GM21390 (cell line): Measurements from ENCODE around the gene EML6.
"Not testable (repeated sequence)": the region's sequence is repeated elsewhere in the genome, so short reads cannot be mapped to it uniquely, and the experiment has no call there.

ENCODE experiments used
- ATAC-seq: cut with Tn5 transposase; IDR thresholded peaks from one replicate; pipeline ENCODE4 v1.9.1; 2021; ENCODE audit not compliant: unreplicated experiment

Gene EML6

DNA sequence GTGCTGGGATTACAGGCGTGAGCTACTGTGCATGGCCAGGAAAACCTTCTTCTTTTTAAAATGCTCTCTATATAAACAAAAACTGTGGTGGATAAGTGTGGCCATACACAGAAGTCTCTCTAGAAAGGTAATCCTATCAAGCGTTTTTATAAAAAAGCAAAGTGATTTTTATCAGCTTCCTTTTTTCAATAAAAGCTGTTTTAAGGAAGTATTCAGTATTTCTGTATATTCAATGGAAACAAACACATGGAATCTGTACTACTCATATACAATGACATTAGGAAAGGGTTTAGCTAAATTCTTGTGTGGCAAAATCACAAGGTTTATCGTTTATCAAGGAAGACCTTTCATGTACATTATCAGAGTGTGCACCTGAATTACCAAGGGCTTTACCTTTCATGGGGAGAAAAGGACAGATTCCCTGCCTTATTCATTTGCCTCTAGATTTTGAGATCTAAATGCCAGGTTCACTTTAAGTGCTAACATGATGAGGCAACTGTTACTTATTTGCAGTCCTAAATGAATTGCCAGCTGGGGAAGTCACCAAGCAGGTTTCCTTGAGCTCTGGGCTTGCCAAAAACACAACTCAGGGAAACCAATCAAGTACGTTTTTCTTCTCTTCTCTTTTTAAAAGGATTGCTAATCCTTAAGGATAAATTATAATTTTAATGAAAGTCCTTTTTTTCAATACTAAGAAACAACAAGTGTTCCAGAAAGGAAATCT lies 256.0 kb downstream of the EML6 start:
- ATAC-seq, result no peak

DNA sequence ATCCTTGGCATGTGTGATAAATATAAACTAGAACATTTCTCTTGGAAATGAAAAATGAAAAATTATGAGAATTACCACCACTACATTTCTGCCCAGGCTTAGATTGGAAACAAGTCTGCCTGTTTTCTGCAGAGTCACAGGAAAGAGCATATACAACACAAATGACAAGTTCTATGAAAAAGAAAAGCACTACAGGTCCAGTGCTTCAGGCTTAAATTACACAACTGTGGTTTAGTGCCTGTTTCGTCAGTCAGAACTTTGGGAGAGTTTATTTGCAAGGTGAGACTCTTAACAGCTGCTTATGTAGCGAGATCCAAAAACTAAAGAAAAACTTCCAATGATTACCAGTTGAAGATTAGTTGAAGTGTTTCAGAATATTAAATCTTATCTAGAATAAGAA lies 257.9 kb downstream of the EML6 start:
- ATAC-seq, result no peak

DNA sequence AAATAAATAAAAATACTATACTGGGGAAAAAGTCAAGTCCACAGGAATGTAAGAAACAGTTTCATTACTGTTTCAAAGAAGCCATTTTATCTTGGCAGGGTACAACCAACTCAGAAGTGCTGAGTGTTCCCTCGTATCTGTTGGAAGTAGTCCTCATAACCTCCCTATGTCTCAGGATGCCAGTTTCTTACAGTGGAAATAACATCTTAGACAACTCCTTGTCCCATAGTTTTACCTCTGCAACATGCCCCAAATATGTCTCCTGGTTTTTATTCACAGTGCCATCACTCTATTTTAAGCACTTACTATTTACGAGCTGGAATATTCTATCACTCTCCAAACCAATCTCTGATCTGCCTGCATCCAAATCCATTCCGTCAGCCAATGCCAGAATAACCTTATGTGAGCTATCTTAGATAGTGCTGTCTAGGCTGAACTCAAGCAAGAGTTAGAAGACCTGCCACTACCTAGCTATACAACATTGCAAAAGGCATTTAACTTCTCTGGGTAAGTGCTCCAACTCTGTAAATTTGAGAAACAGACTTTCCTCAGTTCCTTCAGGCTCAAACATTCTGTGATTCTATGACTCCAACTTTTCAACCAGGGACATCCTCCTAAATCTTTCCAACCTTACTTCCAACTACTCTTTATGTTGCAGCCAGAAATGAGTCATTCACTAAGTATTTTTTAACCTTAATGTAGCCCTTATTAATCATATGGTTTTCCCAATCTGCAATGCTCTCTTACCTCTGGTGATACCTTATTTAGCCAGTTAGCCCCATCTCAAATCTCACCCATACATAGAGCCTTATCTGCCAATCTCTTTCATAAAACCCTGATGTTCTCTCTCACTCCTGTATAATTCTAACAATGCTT lies 260.1 kb downstream of the EML6 start:
- no peak for ATAC-seq

DNA sequence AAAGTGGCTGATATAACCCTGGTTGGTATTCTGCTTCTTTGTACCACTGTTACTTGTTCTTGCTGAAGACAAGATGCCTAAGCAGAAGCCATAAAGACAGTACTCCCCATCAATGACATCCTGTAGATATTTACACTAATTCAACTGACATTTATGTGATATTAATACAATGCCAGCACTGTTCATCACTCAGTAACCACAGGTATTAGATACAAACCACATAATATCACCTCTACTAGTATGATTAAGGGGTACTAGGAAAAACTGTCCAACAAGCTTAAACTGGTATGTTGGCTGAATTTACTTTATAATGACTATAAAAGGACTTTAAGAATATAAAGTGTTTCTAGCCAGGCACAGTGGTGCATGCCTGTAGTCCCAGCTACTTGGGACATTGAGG lies 261.0 kb downstream of the EML6 start:
- no peak for ATAC-seq

DNA sequence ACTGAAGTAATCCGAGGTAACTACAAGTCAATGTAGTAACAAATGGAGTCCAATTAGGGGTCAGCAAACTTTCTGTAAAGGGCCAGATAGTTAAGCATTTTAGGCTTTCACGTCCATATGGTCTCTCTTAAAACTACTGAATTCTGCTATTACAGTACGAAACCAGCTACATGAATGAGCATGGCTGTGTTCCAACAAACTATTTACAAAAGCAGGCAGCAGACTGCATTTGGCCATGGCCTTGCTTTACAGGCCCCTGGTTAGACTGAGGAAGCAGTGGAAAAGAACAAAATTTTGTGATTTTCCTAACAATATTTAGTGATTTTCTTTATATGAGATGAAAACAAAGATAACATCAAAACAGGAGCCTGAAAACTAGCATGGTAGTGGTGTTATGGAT lies 262.8 kb downstream of the EML6 start:
- ATAC-seq, result no peak

DNA sequence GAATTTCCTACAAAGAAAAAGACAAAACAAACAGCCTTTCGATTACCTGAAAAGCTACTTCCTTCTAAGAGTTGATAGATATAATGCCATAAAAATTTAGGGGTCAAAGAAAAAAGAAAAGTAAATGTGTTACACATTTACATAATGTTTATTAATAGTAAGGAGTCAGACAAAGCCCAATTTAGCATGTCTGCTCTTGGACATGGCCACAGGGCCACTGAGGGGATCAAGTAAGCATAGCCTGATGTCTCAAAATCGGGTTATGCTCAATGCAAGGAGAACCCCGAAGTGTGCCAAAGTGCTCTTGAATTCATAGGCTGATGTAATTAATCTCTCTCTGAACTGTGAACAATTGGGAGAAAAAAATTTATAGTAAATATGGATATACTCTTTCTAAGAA lies 265.1 kb downstream of the EML6 start:
- ATAC-seq, result no peak

DNA sequence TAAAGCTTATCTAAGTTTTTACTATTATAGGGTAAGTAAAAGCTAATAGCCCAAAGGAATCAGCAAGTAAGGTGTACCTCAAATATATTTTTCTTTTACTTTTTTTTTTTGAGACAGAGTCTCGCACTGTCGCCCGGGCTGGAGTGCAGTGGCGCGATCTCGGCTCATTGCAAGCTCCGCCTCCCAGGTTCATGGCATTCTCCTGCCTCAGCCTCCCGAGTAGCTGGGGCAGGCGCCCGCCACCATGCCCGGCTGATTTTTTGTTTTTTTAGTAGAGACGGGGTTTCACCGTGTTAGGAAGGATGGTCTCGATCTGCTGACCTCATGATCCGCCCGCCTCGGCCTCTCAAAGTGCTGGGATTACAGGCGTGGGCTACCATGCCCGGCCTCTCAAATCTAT lies 267.2 kb downstream of the EML6 start:
- ATAC-seq, result not testable (repeated sequence)

DNA sequence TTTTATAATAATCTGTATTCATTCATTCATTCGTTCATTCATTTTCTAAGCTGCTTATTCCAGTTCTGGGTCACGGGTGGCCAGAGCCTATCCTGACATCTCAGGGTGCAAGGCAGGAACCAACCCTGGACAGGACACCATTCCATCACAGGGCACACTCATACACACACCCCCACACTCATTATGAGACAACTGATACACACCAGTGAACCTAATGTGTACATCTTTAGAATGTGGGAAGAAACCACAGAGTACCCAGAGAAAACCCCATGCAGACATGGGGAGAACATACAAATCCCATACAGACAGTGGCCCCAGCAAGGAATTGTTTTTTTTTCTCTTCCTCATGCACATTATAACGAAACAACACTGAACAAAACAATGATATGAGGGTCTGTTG lies 272.1 kb downstream of the EML6 start:
- no peak for ATAC-seq

DNA sequence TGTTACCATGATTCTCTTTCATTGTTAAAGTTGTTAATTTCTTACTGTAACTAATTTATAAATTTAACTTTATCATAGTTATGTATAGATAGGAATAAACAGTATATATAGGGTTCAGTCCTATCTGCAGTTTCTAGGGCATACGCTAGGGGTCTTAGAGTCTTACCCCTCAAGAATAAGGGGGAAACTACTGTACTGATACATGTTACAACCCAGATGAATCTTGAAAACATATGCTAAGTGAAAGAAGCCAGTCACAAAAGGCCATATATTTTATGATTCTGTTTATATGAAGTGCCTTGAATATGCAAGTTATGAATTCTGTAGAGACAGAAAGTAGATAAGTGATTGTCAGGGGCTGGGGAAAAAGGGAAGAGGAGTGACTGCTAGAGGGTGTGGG lies 274.4 kb downstream of the EML6 start:
- ATAC-seq, result no peak

DNA sequence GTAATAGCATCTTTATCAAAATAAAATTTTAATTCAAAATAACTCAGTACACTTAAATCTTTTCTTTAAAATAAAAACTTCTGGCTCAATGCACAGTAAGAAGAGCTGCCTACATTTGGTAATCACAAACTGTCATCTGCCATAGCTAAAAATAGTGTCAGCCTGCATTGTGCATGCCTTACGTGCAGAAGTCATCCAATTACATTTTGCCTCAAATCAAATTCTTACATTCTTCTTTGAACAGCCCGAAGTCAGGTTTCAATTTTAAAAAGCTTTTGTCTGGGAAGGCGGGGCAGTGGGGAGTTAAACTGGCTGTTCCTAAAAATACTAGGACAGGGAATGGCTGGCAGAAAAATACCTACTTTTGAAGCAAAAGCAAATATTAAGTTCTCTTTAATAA lies 275.7 kb downstream of the EML6 start:
- ATAC-seq, result no peak

DNA sequence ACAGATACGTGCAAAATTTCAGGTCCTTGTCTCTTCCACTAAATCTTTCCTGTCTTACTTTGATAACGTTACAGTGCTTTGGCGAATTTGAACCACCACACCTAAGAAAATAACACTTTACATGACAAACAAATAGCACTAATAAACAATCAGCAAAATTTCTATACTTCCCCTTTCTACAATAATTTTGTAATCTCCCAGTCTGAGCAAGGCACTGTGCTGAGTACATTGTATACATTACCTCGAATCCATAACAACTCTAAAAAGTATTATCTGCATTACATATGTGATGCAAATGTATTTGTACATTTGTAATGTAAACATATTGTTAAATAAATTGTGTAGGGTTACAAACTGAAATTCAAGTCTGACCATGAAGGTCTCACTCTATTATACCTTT lies 276.9 kb downstream of the EML6 start:
- no peak for ATAC-seq

DNA sequence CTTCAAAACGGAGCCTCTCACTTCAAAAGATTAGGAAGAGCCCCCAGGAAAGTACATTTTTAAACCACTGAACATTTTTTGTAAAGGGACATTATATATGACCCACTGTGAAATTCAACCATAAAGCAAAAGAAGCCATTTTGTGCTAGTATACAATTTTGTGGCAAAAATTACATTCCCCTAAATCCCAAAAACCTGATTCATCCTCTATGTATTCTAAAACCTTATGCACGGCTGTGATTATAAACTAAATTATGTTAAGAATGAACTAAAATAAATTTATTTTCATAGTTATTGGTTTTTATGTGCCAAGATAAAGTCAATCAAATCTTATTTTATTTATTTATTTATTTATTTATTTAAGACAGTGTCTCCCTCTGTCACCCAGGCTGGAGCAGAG lies 278.3 kb downstream of the EML6 start:
- ATAC-seq, result no peak

DNA sequence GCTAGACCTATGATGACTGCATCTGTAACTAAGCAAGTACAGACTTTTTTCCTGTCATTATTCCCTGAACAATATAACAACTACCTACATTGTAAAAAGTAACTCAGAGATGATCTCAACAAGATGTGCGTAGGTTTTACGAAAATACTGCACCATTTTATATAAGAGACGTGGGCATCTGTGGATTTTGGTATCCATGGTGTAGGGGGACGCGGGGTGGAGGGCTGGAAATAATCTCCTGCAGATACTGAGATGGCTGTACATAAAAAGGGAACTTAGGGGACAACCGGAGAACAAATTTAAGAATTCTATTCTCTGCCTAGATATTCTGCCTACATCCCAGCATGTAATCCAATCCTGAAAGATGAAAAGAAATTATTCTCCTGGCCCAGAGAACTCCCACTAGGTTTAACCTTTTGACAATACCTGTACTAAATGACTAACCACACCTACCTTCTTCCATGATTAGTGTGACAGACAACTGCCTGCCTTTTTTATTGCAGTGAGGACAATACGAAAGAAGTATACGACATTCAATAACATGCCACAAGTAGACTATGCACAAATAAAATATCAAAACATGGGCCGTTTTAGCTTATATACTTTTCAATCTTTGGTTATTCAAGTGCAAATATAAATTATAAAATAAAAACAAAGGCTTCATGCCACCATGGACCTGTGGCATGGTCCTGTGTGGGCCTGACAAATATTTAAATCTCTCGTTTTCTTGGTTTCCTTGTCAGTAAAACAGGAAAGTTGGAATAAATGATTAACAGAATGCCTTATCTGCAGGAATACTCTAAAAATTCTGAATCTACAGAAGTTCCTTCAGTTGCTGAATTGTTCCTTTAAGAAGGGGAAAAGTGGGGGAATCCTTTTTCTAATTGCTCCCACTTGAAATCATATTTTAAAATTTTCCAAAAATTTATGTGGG lies 280.5 kb downstream of the EML6 start:
- no peak for ATAC-seq

DNA sequence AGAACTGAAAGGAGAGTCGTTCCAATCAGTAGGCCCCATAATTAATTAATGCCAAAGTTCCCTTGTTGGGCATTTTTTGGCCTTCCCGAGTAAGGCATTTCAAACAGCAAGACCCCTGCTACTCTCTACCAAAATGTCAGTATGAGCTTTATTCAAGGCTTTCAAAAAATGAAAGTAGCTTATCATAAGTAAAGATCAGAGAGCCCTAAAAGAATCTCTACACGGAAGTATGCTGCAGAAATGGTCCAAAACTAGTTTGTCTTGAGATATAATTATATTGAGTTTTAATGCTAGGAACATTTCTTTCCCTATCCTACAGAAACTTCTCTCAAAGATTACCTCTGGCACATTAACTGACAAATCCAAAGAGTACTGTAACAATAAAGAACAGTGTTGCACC lies 282.8 kb downstream of the EML6 start:
- no peak for ATAC-seq

DNA sequence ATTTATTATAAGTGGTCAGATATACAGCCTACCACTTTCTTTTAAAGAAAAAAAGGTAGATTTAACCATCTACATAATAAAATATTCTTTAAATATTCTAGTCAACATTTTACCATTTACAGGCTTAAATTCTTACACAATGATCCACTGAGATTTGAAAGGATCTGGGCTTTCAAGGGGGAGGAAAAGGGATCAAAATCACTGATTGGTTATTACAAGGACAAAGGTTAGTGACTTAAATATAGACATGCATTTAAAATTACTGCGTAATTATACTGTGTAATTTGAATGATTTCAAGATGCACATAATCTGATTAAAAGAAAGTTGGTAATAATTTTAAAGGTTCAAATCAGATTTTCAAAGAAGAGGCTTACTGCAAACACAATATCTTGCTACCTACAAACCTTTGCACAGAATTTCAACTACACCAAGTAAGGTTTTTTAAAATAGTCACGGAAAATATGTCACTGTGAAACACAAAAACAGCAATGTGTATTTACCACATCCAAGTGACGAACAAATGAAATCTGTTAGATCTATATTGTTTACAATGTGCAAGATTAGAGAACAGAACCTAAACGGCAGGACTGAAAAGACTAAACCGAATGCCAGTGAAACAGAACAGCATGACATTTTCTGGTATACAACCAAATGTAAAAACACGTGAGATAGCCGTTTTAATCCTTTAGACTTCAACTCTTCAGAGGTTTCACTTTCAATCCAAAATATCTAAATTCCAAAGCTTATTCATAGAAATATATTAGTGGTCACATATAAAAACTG lies 286.0 kb downstream of the EML6 start:
- ATAC-seq, result peak; percentile 26

DNA sequence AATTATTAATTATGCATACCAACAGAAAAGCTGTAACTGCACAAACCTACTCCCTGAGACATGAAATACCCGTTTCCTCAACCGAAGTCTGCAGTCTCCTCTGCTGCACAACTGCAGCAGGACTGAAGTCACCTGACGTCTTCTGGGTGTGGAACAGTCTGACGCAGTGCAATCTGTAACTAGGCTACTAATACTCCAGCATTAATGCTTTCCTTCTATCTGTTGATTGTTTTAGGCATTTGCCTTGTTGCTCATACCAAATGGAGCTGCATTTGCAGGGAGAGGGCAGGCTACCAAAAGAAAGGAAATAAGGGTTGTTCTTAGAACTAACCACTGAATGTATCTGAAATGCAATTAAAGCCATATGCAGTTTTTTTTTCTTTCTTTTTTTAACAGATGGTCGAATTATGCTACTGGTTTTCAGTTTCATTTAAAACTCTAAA lies 286.7 kb downstream of the EML6 start:
- peak; percentile 92 for ATAC-seq

DNA sequence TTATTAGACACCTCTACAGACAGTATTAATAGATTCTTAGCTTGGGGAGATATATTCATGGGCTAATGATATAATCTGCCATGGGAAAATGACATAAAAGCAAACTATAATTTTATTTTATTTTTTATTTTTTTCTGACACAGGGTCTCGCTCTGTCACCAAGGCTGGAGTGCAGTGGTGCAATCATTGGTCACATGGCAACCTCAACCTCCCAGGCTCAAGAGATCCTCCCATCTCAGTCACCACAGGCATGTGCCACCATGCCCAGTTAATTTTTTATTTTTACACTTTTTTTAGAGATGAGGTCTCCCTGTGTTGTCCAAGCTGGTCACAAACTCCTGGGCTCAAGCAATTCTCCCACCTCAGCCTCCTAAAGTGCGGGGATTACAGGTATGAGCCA lies 287.5 kb downstream of the EML6 start:
- no peak for ATAC-seq

DNA sequence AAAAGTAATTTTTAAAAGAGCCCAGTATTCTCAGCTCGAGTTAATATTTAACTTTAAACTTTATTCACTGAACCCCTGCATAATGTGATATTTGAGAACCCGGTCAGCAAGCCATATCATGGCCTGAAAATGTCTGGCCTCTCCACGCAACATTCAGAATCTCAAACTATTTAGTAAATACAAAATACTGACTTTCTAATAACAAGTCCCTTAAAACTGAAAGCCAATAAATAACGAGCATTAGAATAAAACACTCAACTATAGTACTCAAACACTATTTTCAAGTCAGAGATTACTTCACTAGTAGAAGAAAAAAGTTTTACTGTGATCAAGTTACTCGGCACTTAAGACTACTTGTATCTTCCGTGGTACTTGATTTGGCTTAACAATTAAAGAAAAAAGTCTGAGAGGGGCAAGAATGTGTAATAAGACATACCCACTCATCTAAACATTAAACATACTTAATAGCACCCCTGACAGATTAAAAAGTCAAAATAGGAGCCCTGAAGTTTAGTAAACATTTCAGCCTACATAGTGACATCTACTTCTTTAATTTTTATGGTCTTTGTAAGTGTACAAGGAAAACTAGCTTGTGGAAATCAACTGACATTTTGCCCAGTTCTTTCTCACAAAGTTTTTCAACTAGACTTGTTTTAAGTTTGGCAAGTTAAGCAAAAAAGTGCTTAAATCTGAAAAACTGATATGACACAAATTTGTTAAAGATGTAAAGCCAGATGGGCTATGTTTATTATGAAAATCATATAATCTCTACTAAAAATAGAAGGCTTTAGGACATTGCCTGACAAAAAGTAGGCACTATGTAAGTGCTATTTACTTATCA lies 288.6 kb downstream of the EML6 start:
- ATAC-seq, result no peak

DNA sequence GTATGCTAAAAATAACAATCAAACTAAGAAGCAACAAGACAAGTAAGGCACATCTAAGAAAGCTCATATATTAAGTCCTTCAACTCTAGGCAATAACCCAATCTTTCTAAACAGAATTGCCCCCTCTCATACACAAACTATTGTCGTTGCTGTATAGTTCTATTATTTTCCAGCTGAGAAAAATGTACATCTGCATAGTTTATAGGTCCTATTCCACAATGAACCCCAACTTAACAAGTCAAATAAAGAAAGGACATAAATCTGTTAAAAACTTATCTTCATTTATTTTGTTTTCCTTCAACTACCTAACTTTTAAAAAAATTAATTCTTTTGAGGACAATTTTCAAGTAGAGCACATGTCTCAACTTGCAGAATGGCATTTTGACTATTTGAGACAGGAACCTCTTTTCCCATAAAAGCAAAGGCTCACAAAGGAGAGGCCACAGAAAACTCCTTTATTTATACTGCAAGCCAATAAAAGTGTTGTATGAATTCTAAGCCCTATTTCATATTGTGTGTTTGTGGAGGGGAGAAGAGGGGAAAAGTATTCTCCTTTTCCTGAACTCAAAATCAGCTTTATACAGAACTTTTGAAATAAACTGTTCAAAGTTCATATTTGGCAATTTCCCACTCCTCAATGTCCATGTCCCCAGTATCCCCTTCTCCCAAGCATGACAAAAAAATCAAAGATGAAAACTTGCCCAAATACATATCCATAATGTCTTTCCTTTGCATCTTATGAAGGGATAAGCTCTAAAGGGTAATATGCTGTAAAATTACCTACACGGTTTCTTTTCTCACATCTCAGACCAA lies 289.4 kb downstream of the EML6 start:
- no peak for ATAC-seq
